C4-2B (cell line): ENCODE measurements around the gene DACT3.
"Not testable (repeated sequence)": the region's sequence is repeated elsewhere in the genome, so short reads cannot be mapped to it uniquely, and the experiment has no call there.

Source experiments
- H3K27ac ChIP-seq: fragments of 450-650 bp; 2 replicates; pipeline ENCODE4 v1.5.1; 2017
- CTCF ChIP-seq: fragments of 450-650 bp; conservative IDR thresholded peaks from 2 replicates; pipeline ENCODE4 v1.5.1; 2017; ENCODE audit warnings: mild to moderate bottlenecking
- ZFX ChIP-seq: fragments of 450-650 bp; IDR thresholded peaks from 2 replicates; pipeline ENCODE4 v1.6.1; 2017

Gene DACT3

GRCh38 chr19:46631481-46631880 is 29.5 kb downstream of the DACT3 start:
- TF ChIP-seq CTCF (no peak), ZFX (no peak)
- no peak overlapping the region for H3K27ac ChIP-seq

- TF ChIP-seq CTCF = no peak
- no peak for TF ChIP-seq ZFX
- no peak overlapping the region for H3K27ac ChIP-seq
These were observed 30.3 kb downstream of the DACT3 start for GRCh38 chr19:46630586-46631205.

- H3K27ac ChIP-seq = no peak overlapping the region
- TF ChIP-seq CTCF (no peak), ZFX (no peak)
These were observed 31.4 kb downstream of the DACT3 start for GRCh38 chr19:46629546-46630025.

GRCh38 chr19:46628970-46629369 is 32.0 kb downstream of the DACT3 start:
- not testable (repeated sequence) for H3K27ac ChIP-seq

GRCh38 chr19:46626446-46626845 is 34.5 kb downstream of the DACT3 start:
- TF ChIP-seq CTCF = no peak
- TF ChIP-seq ZFX = no peak
- no peak overlapping the region for H3K27ac ChIP-seq

- TF ChIP-seq ZFX (no peak), CTCF (no peak)
- no peak overlapping the region for H3K27ac ChIP-seq
These were observed 35.3 kb downstream of the DACT3 start for GRCh38 chr19:46625731-46626130.

GRCh38 chr19:46624958-46625661 is 35.9 kb downstream of the DACT3 start, which contains the start of gene PTGIR:
PTGIR (minus strand) TSS chr19:46625089; CDS start chr19:46624225, 864 bp downstream.
- H3K27ac ChIP-seq = no peak within 1 kb of the TSS
- no peak for TF ChIP-seq ZFX
- no peak for TF ChIP-seq CTCF
